Transverse colon (tissue), 4 donors: ENCODE measurements around the gene ZBTB44.

Experiments used
- CTCF ChIP-seq, 5 experiments: fragments of 200-600 bp in 3 of 5; fragments of 450-650 bp in 2 of 5; sonication (generic) in 3 of 5; IDR thresholded peaks; 1 replicate in 2 of 5; 2 replicates in 3 of 5; pipeline ENCODE4 v1.5.1; 2016 to 2017; ENCODE audit warnings: antibody characterized with exemption in 5 of 5, inconsistent platforms in 3 of 5, mild to moderate bottlenecking in 2 of 5, moderate library complexity in 1 of 5
- EP300 ChIP-seq: sonication (generic); formaldehyde crosslinking; IDR thresholded peaks from one replicate; pipeline ENCODE4 v1.6.1; 2017; ENCODE audit warnings: antibody characterized with exemption, low read depth
- POLR2A ChIP-seq: fragments of 450-650 bp; IDR thresholded peaks from one replicate; pipeline ENCODE4 v1.6.1; 2016; ENCODE audit warnings: antibody characterized with exemption, mild to moderate bottlenecking, moderate library complexity
- POLR2AphosphoS5 ChIP-seq, 3 donors: sonication (generic); formaldehyde crosslinking; IDR thresholded peaks; one replicate each; pipeline ENCODE4 v1.6.1; 2016; ENCODE audit warnings: antibody characterized with exemption in 3 of 3

- no peak for TF ChIP-seq CTCF (IDR thresholded peaks at IDR 0.05)
- TF ChIP-seq EP300, result no peak
- no peak for TF ChIP-seq POLR2A
- no peak for TF ChIP-seq POLR2AphosphoS5 (IDR thresholded peaks at IDR 0.05)
Measured at GRCh38 chr11:130313383-130314183, 1.1 kb downstream of the ZBTB44 start.
